ENCODE data around the gene CELSR1.

Gene CELSR1

GRCh38 chr22:46460857-46461256 lies 76.6 kb downstream of the CELSR1 start:
- DNase-seq (ENCODE audit: low spot score) (no peak), ATAC-seq (ENCODE audit: low read depth) (no peak)
- no peak overlapping the region for H3K4me3 ChIP-seq (ENCODE audit: severe bottlenecking)
- TF ChIP-seq CTCF (IDR thresholded peaks at IDR 0.05; ENCODE audit: poor library complexity, severe bottlenecking): no peak
- H3K27ac ChIP-seq (ENCODE audit: poor library complexity, severe bottlenecking): no peak overlapping the region
- H3K27me3 ChIP-seq (ENCODE audit: insufficient read depth, poor library complexity, severe bottlenecking): no peaks in the 10 kb centered on the region
- no peaks in the 10 kb centered on the region for H3K9me3 ChIP-seq (ENCODE audit: severe bottlenecking)
- H3K4me1 ChIP-seq (ENCODE audit: insufficient read depth, poor library complexity, severe bottlenecking): peaks cover 26% of the 10 kb centered on the region
- H3K36me3 ChIP-seq (ENCODE audit: low read depth): peaks cover 33% of the 10 kb centered on the region

- Histone ChIP-seq H3K27ac (ENCODE audit: poor library complexity, severe bottlenecking) (no peak overlapping the region), H3K36me3 (ENCODE audit: low read depth) (peaks cover 40% of the 10 kb centered on the region), H3K9me3 (ENCODE audit: severe bottlenecking) (no peaks in the 10 kb centered on the region), H3K27me3 (ENCODE audit: insufficient read depth, poor library complexity, severe bottlenecking) (no peaks in the 10 kb centered on the region), H3K4me3 (ENCODE audit: severe bottlenecking) (no peak overlapping the region), H3K4me1 (ENCODE audit: insufficient read depth, poor library complexity, severe bottlenecking) (peaks cover 39% of the 10 kb centered on the region)
- ATAC-seq (ENCODE audit: low read depth) (no peak), DNase-seq (ENCODE audit: low spot score) (no peak)
- TF ChIP-seq CTCF (IDR thresholded peaks at IDR 0.05; ENCODE audit: poor library complexity, severe bottlenecking): no peak
Observed at GRCh38 chr22:46459347-46460065, 77.9 kb downstream of the CELSR1 start.

- H3K9me3 ChIP-seq (ENCODE audit: severe bottlenecking): no peaks in the 10 kb centered on the region
- no peak for TF ChIP-seq CTCF (IDR thresholded peaks at IDR 0.05; ENCODE audit: poor library complexity, severe bottlenecking)
- no peak overlapping the region for H3K27ac ChIP-seq (ENCODE audit: poor library complexity, severe bottlenecking)
- no peak for ATAC-seq (ENCODE audit: low read depth)
- H3K27me3 ChIP-seq (ENCODE audit: insufficient read depth, poor library complexity, severe bottlenecking): no peaks in the 10 kb centered on the region
- no peak for DNase-seq (ENCODE audit: low spot score)
- peaks cover 34% of the 10 kb centered on the region for H3K36me3 ChIP-seq (ENCODE audit: low read depth)
- H3K4me3 ChIP-seq (ENCODE audit: severe bottlenecking): no peak overlapping the region
- H3K4me1 ChIP-seq (ENCODE audit: insufficient read depth, poor library complexity, severe bottlenecking): peaks cover 49% of the 10 kb centered on the region
Observed at GRCh38 chr22:46458525-46458924, 78.9 kb downstream of the CELSR1 start.

GRCh38 chr22:46457502-46458488 lies 79.6 kb downstream of the CELSR1 start:
- H3K27ac ChIP-seq (ENCODE audit: poor library complexity, severe bottlenecking): peak overlapping the region; percentile 36
- H3K4me3 ChIP-seq (ENCODE audit: severe bottlenecking): no peak overlapping the region
- H3K4me1 ChIP-seq (ENCODE audit: insufficient read depth, poor library complexity, severe bottlenecking): peaks cover 51% of the 10 kb centered on the region
- no peaks in the 10 kb centered on the region for H3K9me3 ChIP-seq (ENCODE audit: severe bottlenecking)
- DNase-seq (ENCODE audit: low spot score) (no peak), ATAC-seq (ENCODE audit: low read depth) (peak; percentile 4; the same call in 1 of the 3 replicates)
- no peaks in the 10 kb centered on the region for H3K27me3 ChIP-seq (ENCODE audit: insufficient read depth, poor library complexity, severe bottlenecking)
- no peak for TF ChIP-seq CTCF (IDR thresholded peaks at IDR 0.05; ENCODE audit: poor library complexity, severe bottlenecking)
- peaks cover 29% of the 10 kb centered on the region for H3K36me3 ChIP-seq (ENCODE audit: low read depth)

Measured in RWPE2 (cell line).